Measurements from ENCODE around the gene MSANTD2.

Gene MSANTD2

DNA sequence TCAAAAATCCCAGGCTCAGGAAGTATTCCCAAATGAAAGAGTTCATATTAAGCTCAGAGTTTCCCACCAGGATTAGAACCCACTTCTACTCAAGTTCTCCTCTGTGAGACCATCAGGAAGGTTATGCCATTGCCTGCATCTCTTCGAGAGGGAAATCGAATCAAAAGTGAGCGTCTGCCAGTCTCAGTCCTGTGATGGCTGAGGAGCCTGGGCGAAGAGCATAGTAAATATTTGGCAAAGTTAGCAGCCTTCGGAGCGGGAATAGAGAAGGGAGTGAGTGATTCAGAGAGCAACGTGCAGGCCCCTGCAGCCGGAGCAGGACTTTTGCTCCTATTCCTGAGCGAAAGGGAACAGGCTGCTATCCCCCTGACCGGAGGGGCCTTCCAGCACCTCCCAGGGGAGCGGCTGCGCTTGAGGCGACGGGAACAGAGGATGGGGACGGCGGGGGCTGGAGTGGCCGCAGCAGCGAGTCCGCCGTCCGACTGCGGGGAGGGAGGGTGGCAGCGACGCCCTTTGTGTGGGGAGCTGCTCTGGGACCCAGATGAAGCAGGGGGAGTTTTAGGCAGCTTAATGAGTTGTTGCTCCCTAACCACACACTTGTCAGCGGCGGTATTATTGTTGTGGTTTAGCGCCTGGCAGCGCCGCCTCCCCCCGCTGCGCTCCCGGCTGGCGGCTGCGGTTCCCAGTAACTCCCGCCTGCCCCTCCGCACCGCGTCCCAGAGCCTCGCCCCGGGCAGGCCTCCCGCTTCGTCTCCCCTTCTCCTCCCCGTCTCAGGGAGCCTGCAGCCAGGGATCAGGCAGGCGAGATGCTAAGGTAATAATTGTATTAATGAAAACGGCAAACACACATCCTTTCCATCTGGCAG, 82.2 kb downstream of the MSANTD2 start:
- TF ChIP-seq, protein P1, sequence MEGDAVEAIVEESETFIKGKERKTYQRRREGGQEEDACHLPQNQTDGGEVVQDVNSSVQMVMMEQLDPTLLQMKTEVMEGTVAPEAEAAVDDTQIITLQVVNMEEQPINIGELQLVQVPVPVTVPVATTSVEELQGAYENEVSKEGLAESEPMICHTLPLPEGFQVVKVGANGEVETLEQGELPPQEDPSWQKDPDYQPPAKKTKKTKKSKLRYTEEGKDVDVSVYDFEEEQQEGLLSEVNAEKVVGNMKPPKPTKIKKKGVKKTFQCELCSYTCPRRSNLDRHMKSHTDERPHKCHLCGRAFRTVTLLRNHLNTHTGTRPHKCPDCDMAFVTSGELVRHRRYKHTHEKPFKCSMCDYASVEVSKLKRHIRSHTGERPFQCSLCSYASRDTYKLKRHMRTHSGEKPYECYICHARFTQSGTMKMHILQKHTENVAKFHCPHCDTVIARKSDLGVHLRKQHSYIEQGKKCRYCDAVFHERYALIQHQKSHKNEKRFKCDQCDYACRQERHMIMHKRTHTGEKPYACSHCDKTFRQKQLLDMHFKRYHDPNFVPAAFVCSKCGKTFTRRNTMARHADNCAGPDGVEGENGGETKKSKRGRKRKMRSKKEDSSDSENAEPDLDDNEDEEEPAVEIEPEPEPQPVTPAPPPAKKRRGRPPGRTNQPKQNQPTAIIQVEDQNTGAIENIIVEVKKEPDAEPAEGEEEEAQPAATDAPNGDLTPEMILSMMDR (IDR thresholded peaks at IDR 0.05; ENCODE audit: low read depth, low read length, missing control alignments), result no peak
- DNase-seq (ENCODE audit: low read depth), result no peak
- no peak overlapping the region for H3K4me3 ChIP-seq (ENCODE audit: low read depth, low read length)

DNA sequence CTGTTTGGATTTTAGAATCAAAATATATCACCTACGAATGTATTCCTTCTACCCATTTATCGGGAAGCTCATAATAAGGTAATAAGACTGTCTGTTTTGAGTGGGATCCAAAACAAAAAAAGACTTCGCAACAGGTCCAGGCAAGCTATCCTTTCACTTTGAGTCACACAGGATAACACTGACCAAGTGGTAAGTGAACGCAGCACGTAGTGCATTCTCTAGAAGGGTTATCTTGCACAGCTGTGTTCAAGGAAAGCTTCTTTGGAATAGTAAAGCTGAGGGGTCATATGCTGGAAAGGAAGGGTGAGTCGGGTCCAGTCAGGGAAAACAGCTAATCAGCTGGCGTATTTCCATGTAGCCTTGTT, 82.8 kb downstream of the MSANTD2 start:
- no peak overlapping the region for H3K4me3 ChIP-seq (ENCODE audit: low read depth, low read length)
- no peak for DNase-seq (ENCODE audit: low read depth)
- TF ChIP-seq, protein P1 (IDR thresholded peaks at IDR 0.05; ENCODE audit: low read depth, low read length, missing control alignments), result no peak

DNA sequence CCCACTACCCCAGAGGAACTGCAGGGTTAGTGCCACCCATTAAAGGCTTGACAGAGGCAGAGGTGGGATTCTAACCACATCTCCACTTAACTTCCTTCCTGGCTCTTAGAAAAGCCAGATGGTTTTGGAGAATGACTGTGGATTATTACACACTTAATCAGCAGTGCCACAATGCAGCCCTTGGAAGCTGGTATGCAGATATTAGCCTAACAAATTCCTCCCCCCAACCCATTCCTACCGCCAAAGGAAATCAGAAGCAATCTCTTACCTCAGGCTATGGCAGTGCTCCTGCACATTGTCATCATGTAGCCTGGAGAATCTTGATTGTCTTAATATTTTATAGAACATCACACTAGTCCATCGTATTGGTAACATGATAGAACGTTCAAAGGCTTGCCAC, 83.6 kb downstream of the MSANTD2 start:
- TF ChIP-seq, protein P1 (IDR thresholded peaks at IDR 0.05; ENCODE audit: low read depth, low read length, missing control alignments), result no peak
- no peak overlapping the region for H3K4me3 ChIP-seq (ENCODE audit: low read depth, low read length)
- no peak for DNase-seq (ENCODE audit: low read depth)

Measured in GM12864 (cell line).